D721Med (cell line): ENCODE data around the gene MBOAT2.

Experiments used
- DNase-seq: peaks from one replicate; pipeline ENCODE4 v3.0.0; 2011; ENCODE audit warnings: low spot score; ENCODE audit not compliant: insufficient read length
- FAIRE-seq: peaks from 2 replicates; lab custom pipeline; 2011; peaks lifted over from hg19 to GRCh38; lab: Jason Lieb, UNC
- CTCF ChIP-seq: IDR thresholded peaks from 2 replicates; pipeline ENCODE4 v1.5.1; 2012; ENCODE audit warnings: mild to moderate bottlenecking, control low read depth; ENCODE audit not compliant: insufficient read depth; ENCODE audit errors: missing control alignments

The MBOAT2 gene

DNA sequence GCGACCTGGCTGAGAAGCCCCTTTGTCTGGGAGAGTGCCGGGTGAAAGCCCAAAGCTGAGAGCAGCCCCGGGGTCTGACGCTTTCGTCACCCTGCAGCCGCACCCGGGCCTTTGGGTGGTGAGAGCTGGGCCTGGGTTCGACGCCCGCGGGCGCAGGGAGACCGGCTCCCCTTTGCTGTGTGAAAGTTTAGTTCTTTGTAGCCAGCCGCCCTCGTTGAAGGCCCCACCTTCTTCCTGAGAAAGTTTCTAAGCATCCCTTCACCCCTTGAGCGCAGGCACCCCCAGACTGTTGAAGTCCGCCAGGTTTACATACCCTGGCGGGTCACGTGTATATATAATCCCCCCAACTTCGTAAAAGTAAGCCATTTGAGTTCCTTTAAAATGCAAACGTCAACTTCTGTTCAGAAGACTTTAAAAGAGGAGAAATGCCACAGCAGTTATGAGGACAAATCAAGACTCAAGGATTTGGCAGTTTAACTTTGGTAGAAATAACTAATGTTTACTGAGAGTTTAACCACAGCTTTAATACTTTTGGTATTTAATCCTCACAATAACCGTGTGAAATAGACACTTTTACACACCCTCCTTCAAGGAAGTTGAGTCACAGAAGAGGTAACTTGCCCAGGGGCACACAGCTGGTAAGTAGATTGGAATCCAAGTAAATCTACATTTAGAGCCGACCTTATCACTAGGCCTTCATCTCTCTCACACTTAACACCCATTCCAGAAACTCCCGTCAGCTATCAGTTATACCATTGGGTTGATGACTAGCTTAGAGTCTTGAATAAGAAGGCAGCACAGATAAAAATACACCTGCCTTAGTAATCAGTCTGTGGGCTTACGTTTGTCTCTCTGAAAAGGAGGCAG lies 1.1 kb upstream of the MBOAT2 start:
- no peak for TF ChIP-seq CTCF
- FAIRE-seq (no peak), DNase-seq (no peak)

- FAIRE-seq (no peak), DNase-seq (no peak)
- no peak for TF ChIP-seq CTCF
Measured at GRCh38 chr2:9003366-9003615, 193 bp downstream of the MBOAT2 start.

- DNase-seq (no peak), FAIRE-seq (no peak)
- no peak for TF ChIP-seq CTCF
Measured at GRCh38 chr2:9002637-9003365, 683 bp downstream of the MBOAT2 start.

- no peak for TF ChIP-seq CTCF
- no peak for DNase-seq
- FAIRE-seq, result no peak
Measured at GRCh38 chr2:9002313-9002636, 1.2 kb downstream of the MBOAT2 start.

DNA sequence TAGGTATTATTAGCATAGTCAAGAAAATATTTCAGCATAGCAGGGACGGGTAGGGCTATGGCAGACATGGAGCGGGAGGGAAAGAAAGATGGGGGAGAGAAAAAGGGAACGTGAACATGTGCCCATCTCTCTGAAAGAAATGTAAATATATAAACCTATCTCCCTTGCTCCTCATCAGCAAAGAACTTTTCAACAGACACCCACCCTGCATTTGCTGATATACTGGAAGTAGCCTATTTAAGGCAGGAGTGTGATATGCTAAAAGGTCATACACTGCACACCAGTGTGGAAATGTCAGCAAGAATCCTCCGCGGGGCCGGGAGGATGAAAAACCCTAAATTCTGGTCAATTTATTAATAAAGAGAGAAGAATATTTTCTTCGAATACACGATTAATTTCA lies 1.7 kb downstream of the MBOAT2 start:
- no peak for TF ChIP-seq CTCF
- DNase-seq (no peak), FAIRE-seq (no peak)

- no peak for FAIRE-seq
- TF ChIP-seq CTCF, result no peak
- no peak for DNase-seq
Measured at GRCh38 chr2:9001229-9001628, 2.3 kb downstream of the MBOAT2 start.

DNA sequence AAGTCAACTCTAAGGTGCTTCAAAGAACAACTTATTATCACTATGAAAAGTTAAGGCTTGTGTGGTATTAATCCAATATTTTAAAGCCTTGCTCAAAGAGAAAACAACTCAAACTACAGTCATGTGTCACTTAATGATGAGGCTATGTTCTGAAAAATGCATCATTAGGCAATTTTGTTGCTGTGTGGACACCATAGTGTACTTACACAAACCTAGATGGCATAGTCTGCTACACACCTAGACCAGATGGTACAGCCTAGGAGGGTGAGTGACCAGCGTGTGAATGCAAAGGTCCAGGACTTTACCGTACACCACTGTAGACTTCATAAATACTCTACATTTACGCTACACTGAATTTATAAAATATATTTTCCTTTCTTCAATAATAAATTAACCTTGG lies 3.0 kb downstream of the MBOAT2 start:
- DNase-seq (no peak), FAIRE-seq (no peak)
- no peak for TF ChIP-seq CTCF
